OCI-LY7 (cell line): ENCODE measurements around the gene PCAT6. TPM values are rescaled to one million over a fixed set of nuclear protein-coding genes. Genes with fewer than 3 reads are reported as not detected.
"Not testable (repeated sequence)": the region's sequence is repeated elsewhere in the genome, so short reads cannot be mapped to it uniquely, and the experiment has no call there.

Experiments
- BruUV-seq: library from RNA; stranded (reverse); fragments of 400-500 nt; replicated peaks from 2 replicates; lab custom pipeline; 2021; lab: Mats Ljungman, UMichigan
- CTCF ChIA-PET: fragments of 300-600 bp; sonication (Branson Sonifier 250); formaldehyde crosslinking; loops from one replicate; lab custom pipeline; 2022; ENCODE audit warnings: antibody characterized with exemption; ENCODE audit not compliant: unreplicated experiment; lab: Charles Lee
- POLR2A ChIA-PET: fragments of 300-600 bp; sonication (Branson Sonifier 250); formaldehyde crosslinking; loops from one replicate; lab custom pipeline; 2022; ENCODE audit warnings: antibody characterized with exemption; lab: Charles Lee
- DNase-seq: peaks from one replicate; pipeline ENCODE4 v3.0.0-alpha.2; 2015; ENCODE audit warnings: low spot score
- H2AFZ ChIP-seq: fragments of 200-600 bp; sonication (generic), shearing (Covaris generic); 2 replicates; pipeline ENCODE4 v1.6.1; 2014; ENCODE audit warnings: mild to moderate bottlenecking, antibody characterized with exemption, low read length, moderate library complexity
- H3K27ac ChIP-seq: fragments of 200-600 bp; sonication (generic); 2 replicates; pipeline ENCODE4 v1.5.1; 2014; ENCODE audit warnings: mixed run types, low read depth, mild to moderate bottlenecking, moderate library complexity, low read length, inconsistent platforms; ENCODE audit not compliant: poor library complexity, severe bottlenecking
- H3K36me3 ChIP-seq: fragments of 200-600 bp; sonication (generic); 2 replicates; pipeline ENCODE4 v1.6.1; 2014; ENCODE audit warnings: mild to moderate bottlenecking, antibody characterized with exemption, low read length, moderate library complexity, mixed read lengths; ENCODE audit not compliant: insufficient read depth
- H3K4me1 ChIP-seq: fragments of 200-600 bp; sonication (generic); 2 replicates; pipeline ENCODE4 v1.5.1; 2014; ENCODE audit warnings: mild to moderate bottlenecking, low read length; ENCODE audit not compliant: insufficient read depth, poor library complexity, severe bottlenecking
- H3K4me2 ChIP-seq: fragments of 200-600 bp; sonication (generic); 2 replicates; pipeline ENCODE4 v1.6.1; 2014; ENCODE audit warnings: mild to moderate bottlenecking, low read length
- H3K4me3 ChIP-seq: fragments of 200-600 bp; sonication (generic); 2 replicates; pipeline ENCODE4 v1.5.1; 2014; ENCODE audit warnings: mild to moderate bottlenecking, low read depth, low read length; ENCODE audit not compliant: poor library complexity, severe bottlenecking
- H3K79me2 ChIP-seq: fragments of 200-600 bp; sonication (generic); 2 replicates; pipeline ENCODE4 v1.6.1; 2016; ENCODE audit warnings: low read depth, mild to moderate bottlenecking, low read length, moderate library complexity, mixed read lengths; ENCODE audit not compliant: insufficient read depth
- H3K9me2 ChIP-seq: fragments of 200-600 bp; sonication (generic); 2 replicates; pipeline ENCODE4 v1.6.1; 2016; ENCODE audit warnings: mild to moderate bottlenecking, low read length, mixed read lengths; ENCODE audit not compliant: insufficient read depth
- H3K9me3 ChIP-seq: fragments of 200-600 bp; sonication (generic); 2 replicates; pipeline ENCODE4 v1.6.1; 2014; ENCODE audit warnings: mild to moderate bottlenecking, mixed run types, low read length, mixed read lengths
- H4K20me1 ChIP-seq: fragments of 200-600 bp; sonication (generic); 2 replicates; pipeline ENCODE4 v1.6.1; 2014; ENCODE audit warnings: mild to moderate bottlenecking, antibody characterized with exemption, low read length, moderate library complexity, mixed read lengths; ENCODE audit not compliant: insufficient read depth
- EZH2phosphoT487 ChIP-seq: fragments of 200-600 bp; sonication (generic); IDR thresholded peaks from 2 replicates; pipeline ENCODE4 v1.6.1; 2018; ENCODE audit warnings: low read depth, borderline replicate concordance, mild to moderate bottlenecking, mixed run types, antibody characterized with exemption, low read length, moderate library complexity, mixed read lengths
- intact Hi-C: fragments of 100-400 bp; cut with micrococcal nuclease; formaldehyde crosslinking; loops from one replicate; pipeline ENCODE4 v1.10.0; 2022; ENCODE audit not compliant: unreplicated experiment
- total RNA-seq, 2 experiments: library from RNA; depleted of rRNA in 1 of 2; stranded (reverse); fragments of >200 nt in 1 of 2; shearing (Covaris generic) in 1 of 2; gene quantifications; 2 replicates each; pipeline ENCODE4 v1.2.3, GENCODE V29; 2014 to 2022
- TF ChIP-seq, protein P1 (sequence below): fragments of 200-600 bp; sonication (generic); conservative IDR thresholded peaks from 2 replicates; pipeline ENCODE4 v1.5.1; 2014; ENCODE audit warnings: mild to moderate bottlenecking, antibody characterized with exemption, low read length, moderate library complexity, mixed read lengths

The PCAT6 gene
- total RNA-seq, 2 experiments from 2014 or later = not detected

DNA sequence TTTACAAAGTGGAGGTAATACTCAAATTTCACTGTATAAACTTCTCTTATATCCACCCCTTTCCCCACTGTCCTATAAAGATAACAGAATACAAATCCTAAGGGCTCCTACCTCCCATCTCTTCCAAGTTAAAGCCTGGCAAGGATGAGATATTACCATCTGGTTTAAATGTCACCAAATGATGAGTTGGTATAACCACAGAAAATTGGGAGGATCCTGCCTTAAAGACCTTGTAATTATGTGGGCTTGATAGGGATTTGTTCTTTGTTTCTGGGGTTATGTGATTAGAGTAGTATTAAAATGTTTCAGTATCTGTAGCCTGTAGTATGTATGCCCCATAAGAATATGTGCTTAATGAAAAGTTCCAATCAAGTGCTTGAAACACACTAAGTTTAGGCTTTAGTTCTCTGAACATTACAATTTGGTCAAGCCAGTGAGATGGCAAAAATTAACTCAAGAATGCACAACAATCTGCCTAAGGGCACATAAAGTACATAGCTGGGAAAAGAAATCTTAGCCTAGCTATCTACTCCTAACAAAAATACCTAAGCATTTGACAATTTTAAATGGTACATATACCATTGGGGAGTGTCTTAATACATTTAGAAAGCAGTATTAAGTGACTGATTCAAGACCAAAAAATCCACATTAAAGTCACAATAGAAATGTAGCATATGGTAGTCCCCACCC lies 16.6 kb upstream of the PCAT6 start:
- no peak overlapping the region for H3K4me2 ChIP-seq
- DNase-seq = no peak
- no peak overlapping the region for H2AFZ ChIP-seq
- intact Hi-C loops = no loop called here
- no peaks in the 10 kb centered on the region for H3K79me2 ChIP-seq
- ChIA-PET CTCF (no interaction called here), POLR2A (no interaction called here)
- H3K4me3 ChIP-seq = no peak overlapping the region
- H4K20me1 ChIP-seq = no peaks in the 10 kb centered on the region
- TF ChIP-seq, protein P1, sequence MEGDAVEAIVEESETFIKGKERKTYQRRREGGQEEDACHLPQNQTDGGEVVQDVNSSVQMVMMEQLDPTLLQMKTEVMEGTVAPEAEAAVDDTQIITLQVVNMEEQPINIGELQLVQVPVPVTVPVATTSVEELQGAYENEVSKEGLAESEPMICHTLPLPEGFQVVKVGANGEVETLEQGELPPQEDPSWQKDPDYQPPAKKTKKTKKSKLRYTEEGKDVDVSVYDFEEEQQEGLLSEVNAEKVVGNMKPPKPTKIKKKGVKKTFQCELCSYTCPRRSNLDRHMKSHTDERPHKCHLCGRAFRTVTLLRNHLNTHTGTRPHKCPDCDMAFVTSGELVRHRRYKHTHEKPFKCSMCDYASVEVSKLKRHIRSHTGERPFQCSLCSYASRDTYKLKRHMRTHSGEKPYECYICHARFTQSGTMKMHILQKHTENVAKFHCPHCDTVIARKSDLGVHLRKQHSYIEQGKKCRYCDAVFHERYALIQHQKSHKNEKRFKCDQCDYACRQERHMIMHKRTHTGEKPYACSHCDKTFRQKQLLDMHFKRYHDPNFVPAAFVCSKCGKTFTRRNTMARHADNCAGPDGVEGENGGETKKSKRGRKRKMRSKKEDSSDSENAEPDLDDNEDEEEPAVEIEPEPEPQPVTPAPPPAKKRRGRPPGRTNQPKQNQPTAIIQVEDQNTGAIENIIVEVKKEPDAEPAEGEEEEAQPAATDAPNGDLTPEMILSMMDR = no peak
- no peak for TF ChIP-seq EZH2phosphoT487
- no peaks in the 10 kb centered on the region for H3K4me1 ChIP-seq
- H3K36me3 ChIP-seq = no peaks in the 10 kb centered on the region
- no peaks in the 10 kb centered on the region for H3K9me3 ChIP-seq
- peaks cover 6% of the 10 kb centered on the region; the same call in 1 of the 2 replicates for H3K9me2 ChIP-seq
- no peak overlapping the region for H3K27ac ChIP-seq
- BruUV-seq = no TSS peak

DNA sequence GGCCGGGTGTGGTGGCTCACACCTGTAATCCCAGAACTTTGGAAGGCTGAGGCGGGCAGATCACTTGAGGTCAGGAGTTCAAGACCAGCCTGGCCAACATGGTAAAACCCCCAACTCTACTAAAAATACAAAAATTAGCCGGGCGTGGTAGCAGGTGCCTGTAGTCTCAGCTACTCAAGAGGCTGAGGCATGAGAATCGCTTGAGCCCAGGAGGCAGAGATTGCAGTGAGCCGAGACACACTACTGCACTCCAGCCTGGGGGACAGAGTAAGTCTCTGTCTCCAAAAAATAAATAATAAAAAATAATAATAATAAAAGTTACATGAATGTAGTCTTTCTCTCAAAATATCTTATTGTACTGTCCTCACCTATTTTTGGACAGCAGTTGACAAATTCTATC lies 15.8 kb upstream of the PCAT6 start:
- POLR2A ChIA-PET, H3K4me3 ChIP-seq, DNase-seq, CTCF ChIA-PET, H2AFZ ChIP-seq, H3K36me3 ChIP-seq, H3K27ac ChIP-seq, H3K79me2 ChIP-seq, H3K9me3 ChIP-seq, H4K20me1 ChIP-seq, H3K9me2 ChIP-seq, H3K4me1 ChIP-seq, H3K4me2 ChIP-seq, intact Hi-C loops, BruUV-seq: not testable (repeated sequence)

DNA sequence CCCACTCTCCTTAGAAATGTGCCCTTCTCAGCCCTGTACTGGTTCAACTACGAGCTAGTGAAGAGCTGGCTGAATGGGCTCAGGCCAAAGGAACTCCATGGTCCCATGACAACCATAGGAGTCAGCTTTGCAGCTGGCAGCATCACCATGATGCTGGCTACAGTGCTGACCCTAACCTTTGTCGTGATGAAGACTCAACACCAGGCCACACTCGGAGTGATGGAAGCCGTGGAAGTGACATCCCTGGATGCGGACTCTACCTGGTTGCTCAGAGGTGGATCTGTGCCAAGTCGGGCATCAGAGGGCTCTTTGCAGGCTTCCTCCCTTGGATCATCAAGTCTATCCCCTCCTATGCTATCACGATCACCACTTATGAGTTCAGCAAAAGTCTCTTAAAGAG lies 14.1 kb upstream of the PCAT6 start:
- Histone ChIP-seq H2AFZ (no peak overlapping the region), H3K4me3 (no peak overlapping the region), H4K20me1 (no peaks in the 10 kb centered on the region), H3K36me3 (no peaks in the 10 kb centered on the region), H3K79me2 (no peaks in the 10 kb centered on the region), H3K4me1 (no peaks in the 10 kb centered on the region), H3K4me2 (no peak overlapping the region), H3K9me3 (no peaks in the 10 kb centered on the region), H3K9me2 (no peaks in the 10 kb centered on the region), H3K27ac (no peak overlapping the region)
- CTCF ChIA-PET = no interaction called here
- DNase-seq = no peak
- POLR2A ChIA-PET = no interaction called here
- intact Hi-C loops = no loop called here
- BruUV-seq = no TSS peak
- TF ChIP-seq, protein P1 = no peak
- TF ChIP-seq EZH2phosphoT487 = no peak
